ENCODE measurements around the gene MEI1.

DNA sequence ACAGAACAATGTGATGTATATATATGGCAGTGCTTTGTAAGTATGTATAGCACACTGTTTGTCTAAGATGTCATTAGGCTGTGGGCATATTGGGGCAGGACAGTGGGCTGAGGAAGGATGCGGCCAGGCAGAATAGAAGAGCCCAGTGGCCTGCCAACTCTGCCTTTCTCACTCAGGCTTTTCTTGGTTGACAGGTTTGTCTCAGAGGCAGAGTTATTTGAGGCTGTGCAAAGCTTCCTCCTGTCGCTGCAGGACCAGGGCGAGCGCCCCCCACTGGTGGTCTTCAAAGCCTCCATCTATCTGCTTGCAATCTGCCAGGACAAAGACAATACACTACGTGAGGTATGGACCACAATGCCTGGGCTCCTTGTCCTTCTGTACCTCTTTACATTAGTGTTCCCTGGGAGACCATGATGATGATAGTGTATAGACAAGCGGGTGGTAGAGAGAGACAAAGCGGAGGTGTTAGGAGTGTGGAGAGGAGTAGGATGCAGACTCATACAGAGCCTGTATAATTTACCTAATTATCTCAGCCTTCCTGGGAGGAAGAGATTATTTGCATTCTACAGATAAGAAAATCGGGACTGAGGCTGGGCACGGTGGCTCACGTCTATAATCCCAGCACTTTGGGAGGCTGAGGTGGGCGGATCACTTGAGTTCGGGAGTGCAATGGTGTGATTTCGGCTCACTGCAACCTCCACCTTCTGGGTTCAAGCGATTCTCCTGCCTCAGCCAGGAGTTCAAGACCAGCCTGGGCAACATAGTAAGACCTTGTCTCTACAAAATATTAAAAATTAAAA, 63.9 kb downstream of the MEI1 start:
- TF ChIP-seq CTCF (IDR thresholded peaks at IDR 0.05) (peak in 2 of 6 experiments; percentile 8 to 26), POLR2A (IDR thresholded peaks at IDR 0.05) (no peak)
